K562 (cell line): ENCODE results near the gene STX11. TPM values are rescaled to one million over a fixed set of nuclear protein-coding genes. Genes with fewer than 3 reads are reported as not detected.
A peak's percentile ranks its signal among the peaks of the same experiment; 100 is the strongest.

Experiments used
- ATAC-seq: fragments of 200-7000 bp; cut with Tn5 transposase; 3 replicates; pipeline ENCODE4 v1.9.1; 2020; ENCODE audit warnings: moderate library complexity
- BruUV-seq: library from RNA; stranded (reverse); fragments of 400-500 nt; replicated peaks from 2 replicates; lab custom pipeline; 2021; lab: Mats Ljungman, UMichigan
- CTCF ChIA-PET: fragments of 300-600 bp; formaldehyde crosslinking; extraction: SDS; loops from one replicate; lab custom pipeline; 2021; ENCODE audit warnings: low intra/inter-chr PET ratio; lab: Yijun Ruan, JAX
- POLR2A ChIA-PET: fragments of 300-600, 350-650 bp; sonication (Branson Sonifier 250); formaldehyde crosslinking; extraction: SDS; loops from one replicate; lab custom pipeline; 2021; ENCODE audit warnings: antibody characterized with exemption, inconsistent platforms; lab: Yijun Ruan, JAX
- DNase-seq, 4 experiments: peaks; one replicate each; pipeline versions ENCODE4 v3.0.0 to v3.0.0-alpha.2; 2011 to 2018; ENCODE audit warnings: low spot score in 3 of 4, mixed read lengths in 3 of 4; ENCODE audit errors: extremely low read depth in 1 of 4
- FAIRE-seq: peaks from 2 replicates; lab custom pipeline; 2011; peaks lifted over from hg19 to GRCh38; lab: Jason Lieb, UNC
- H2AFZ ChIP-seq: 2 replicates; pipeline ENCODE4 v1.6.0; 2011; ENCODE audit warnings: low read depth, low read length, control low read depth, inconsistent platforms
- H3K27ac ChIP-seq: fragments of 200-600 bp; 3 replicates; pipeline ENCODE4 v1.8.0; 2011; ENCODE audit warnings: low read depth, mild to moderate bottlenecking, control low read depth, inconsistent platforms, low read length, moderate library complexity, mixed read lengths; ENCODE audit errors: extremely low read depth
- H3K27me3 ChIP-seq, 2 experiments: fragments of 300-600 bp in 1 of 2; 2 replicates in 1 of 2; 3 replicates in 1 of 2; pipeline versions ENCODE4 v1.6.0 to v1.8.0; 2011; ENCODE audit warnings: inconsistent platforms in 2 of 2, low read length in 2 of 2, mild to moderate bottlenecking in 1 of 2, mixed read lengths in 1 of 2, moderate library complexity in 1 of 2; ENCODE audit not compliant: control insufficient read depth in 2 of 2, insufficient read depth in 2 of 2
- H3K36me3 ChIP-seq: fragments of 300-600 bp; 3 replicates; pipeline ENCODE4 v1.8.0; 2011; ENCODE audit warnings: mild to moderate bottlenecking, low read length, inconsistent platforms; ENCODE audit not compliant: control insufficient read depth, insufficient read depth
- H3K4me1 ChIP-seq, 2 experiments: fragments of 200-600 bp in 1 of 2; replicated peaks in 1 of 2; 2 replicates in 1 of 2; 3 replicates in 1 of 2; pipeline versions ENCODE4 v1.5.1 to v1.8.0; 2011; ENCODE audit warnings: inconsistent platforms in 2 of 2, low read length in 2 of 2, mild to moderate bottlenecking in 1 of 2, mixed read lengths in 1 of 2, moderate library complexity in 1 of 2; ENCODE audit not compliant: control insufficient read depth in 2 of 2, insufficient read depth in 2 of 2
- H3K4me2 ChIP-seq: 2 replicates; pipeline ENCODE4 v1.6.1; 2011; ENCODE audit warnings: low read length, control low read depth, inconsistent platforms, mixed read lengths; ENCODE audit not compliant: insufficient read depth
- H3K4me3 ChIP-seq: fragments of 200-600 bp; sonication (generic), shearing (Covaris generic); 2 replicates; pipeline ENCODE4 v1.5.1; 2016; ENCODE audit warnings: control low read depth, inconsistent platforms
- H3K79me2 ChIP-seq: fragments of 200-600 bp; 3 replicates; pipeline ENCODE4 v1.8.0; 2011; ENCODE audit warnings: low read length, inconsistent platforms; ENCODE audit not compliant: control insufficient read depth, insufficient read depth
- H3K9ac ChIP-seq, 2 experiments: 2 replicates each; pipeline versions ENCODE4 v1.6.0 to v1.6.1; 2011; ENCODE audit warnings: low read depth in 2 of 2, low read length in 2 of 2, control low read depth in 1 of 2, inconsistent platforms in 1 of 2, mild to moderate bottlenecking in 1 of 2, mixed read lengths in 1 of 2; ENCODE audit not compliant: insufficient read depth in 1 of 2
- H3K9me1 ChIP-seq: one replicate; pipeline ENCODE4 v1.6.0; 2011; ENCODE audit warnings: inconsistent platforms, mild to moderate bottlenecking, low read length, moderate library complexity; ENCODE audit not compliant: control insufficient read depth, insufficient read depth
- H3K9me3 ChIP-seq: replicated peaks from 2 replicates; pipeline ENCODE4 v1.5.1; 2011; ENCODE audit warnings: low read depth, low read length, inconsistent platforms; ENCODE audit not compliant: control insufficient read depth, insufficient read depth
- H4K20me1 ChIP-seq: replicated peaks from 2 replicates; pipeline ENCODE4 v1.6.1; 2011; ENCODE audit warnings: low read length, inconsistent platforms, mixed read lengths; ENCODE audit not compliant: control insufficient read depth, insufficient read depth
- MYNN ChIP-seq, 2 experiments: sonication (generic); formaldehyde crosslinking in 1 of 2; IDR thresholded peaks; 2 replicates each; pipeline versions ENCODE4 v1.5.0 to v1.6.1; 2016 to 2020; ENCODE audit warnings: antibody characterized with exemption in 1 of 2, missing genetic modification reagents in 1 of 2
- RFX1 ChIP-seq: fragments of 450-650 bp; IDR thresholded peaks from 2 replicates; pipeline ENCODE4 v1.6.1; 2016; ENCODE audit warnings: mild to moderate bottlenecking, moderate library complexity
- ZNF3 ChIP-seq: fragments of 250-450 bp; sonication (Bioruptor Pico); IDR thresholded peaks from 2 replicates; pipeline ENCODE4 v1.5.0; 2021; ENCODE audit warnings: mild to moderate bottlenecking, moderate library complexity
- ZNF398 ChIP-seq: fragments of 250-450 bp; sonication (Bioruptor Pico); IDR thresholded peaks from 2 replicates; pipeline ENCODE4 v1.8.0; 2021; ENCODE audit warnings: moderate library complexity, mild to moderate bottlenecking, inconsistent platforms
- in situ Hi-C: fragments of 300-500 bp; cut with MboI; formaldehyde crosslinking; loops from 4 replicates; pipeline ENCODE4 v1.15.0; 2018; ENCODE audit warnings: inconsistent platforms, mixed read lengths
- intact Hi-C: fragments of 100-400 bp; cut with micrococcal nuclease; formaldehyde crosslinking; loops from 2 replicates; pipeline ENCODE4 v1.14.2; 2022
- polyA plus RNA-seq, 8 experiments: library from polyadenylated mRNA; depleted of rRNA in 4 of 8; stranded (reverse) in 5 of 8; unstranded in 3 of 8; fragments of >200 nt; fragmentation: Nextera tagmentation in 2 of 8; fragmentation: Illumina TruSeq in 1 of 8; extraction: Ambion mirVana in 2 of 8; extraction: Trizol in 1 of 8; gene quantifications; 2 replicates each; pipeline versions ENCODE4 v1.2.1 to v1.2.3, GENCODE V29; 2011 to 2014; ENCODE audit warnings: inconsistent platforms in 1 of 8, missing spikeins in 1 of 8
- total RNA-seq, 7 experiments: library from RNA; depleted of rRNA in 6 of 7; stranded (reverse); fragments of >200 nt in 6 of 7; fragmentation: Illumina TruSeq in 2 of 7; extraction: Trizol in 2 of 7; gene quantifications; 2 replicates each; pipeline versions ENCODE4 v1.2.1 to v1.2.3, GENCODE V29; 2011 to 2021; ENCODE audit warnings: low replicate concordance in 1 of 7

STX11 gene
- total and polyA plus RNA-seq, 9 of the 15 experiments (the other 6 are each of a cell fraction or from before 2014, with no cell fraction given), result 0.06 to 0.73 (median 0.40) TPM

GRCh38 chr6:144122861-144123260 lies 27.5 kb upstream of the STX11 start:
- no peak for DNase-seq
- Histone ChIP-seq H3K4me2 (no peak overlapping the region), H3K9ac (no peak overlapping the region), H3K79me2 (no peaks in the 10 kb centered on the region), H2AFZ (peak overlapping the region; percentile 76), H3K9me3 (no peaks in the 10 kb centered on the region), H3K36me3 (no peaks in the 10 kb centered on the region), H3K4me1 (peaks cover 0 to 16% of the 10 kb centered on the region in 2 experiments; a peak in 3 of 5 replicates), H4K20me1 (no peaks in the 10 kb centered on the region), H3K4me3 (no peak overlapping the region), H3K9me1 (no peaks in the 10 kb centered on the region), H3K27me3 (no peaks in the 10 kb centered on the region), H3K27ac (peak overlapping the region; percentile 64; the same call in 1 of the 3 replicates)
- CTCF ChIA-PET, result no interaction called here
- POLR2A ChIA-PET, result interaction anchor here (0.9 to 1.3 kb wide), 4 partner anchors 16 to 53 kb away, joined by 3 to 4 read pairs (median 3); no protein-coding TSS in a partner anchor
- peak; percentile 49; the same call in 2 of the 3 replicates for ATAC-seq
- no peak for FAIRE-seq
- TF ChIP-seq RFX1, result peak; percentile 51
- peak; percentile 94 for TF ChIP-seq MYNN (IDR thresholded peaks at IDR 0.05)
- TF ChIP-seq MYNN (CRISPR knock-in tag; IDR thresholded peaks at IDR 0.05), result no peak
- no peak for TF ChIP-seq ZNF398
- TF ChIP-seq ZNF3 (CRISPR knock-in tag), result no peak
- in situ Hi-C loops (no loop called here), intact Hi-C loops (no loop called here)
- no TSS peak for BruUV-seq
